ENCODE data around the gene ACTA2. TPM values are rescaled to one million over a fixed set of nuclear protein-coding genes. Genes with fewer than 3 reads are reported as not detected.
A peak's percentile ranks its signal among the peaks of the same experiment; 100 is the strongest.

ACTA2 gene
- total RNA-seq (ENCODE audit: low replicate concordance), result 19.0 and 22.3 TPM in 2 replicates

DNA sequence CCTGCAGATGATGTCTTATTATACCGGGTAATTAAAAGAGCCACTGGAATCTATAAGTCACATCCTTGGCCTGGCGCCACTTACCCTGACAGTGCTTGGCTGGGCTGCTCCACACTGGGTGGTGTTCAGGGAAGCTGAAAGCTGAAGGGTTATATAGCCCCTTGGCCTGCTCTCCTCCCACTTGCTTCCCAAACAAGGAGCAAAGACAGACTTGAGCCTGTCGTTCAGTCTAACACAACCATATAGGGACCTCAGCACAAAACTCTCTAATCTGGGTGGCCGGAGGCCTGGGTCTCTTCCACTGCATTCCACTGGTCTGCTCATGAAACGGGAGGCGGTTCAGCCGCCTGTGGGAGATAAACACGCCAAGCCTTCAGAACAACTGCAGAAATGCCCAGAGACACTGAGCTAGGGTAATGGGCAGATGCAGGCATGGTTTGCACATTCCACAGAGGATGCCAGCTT lies at the start of gene ACTA2:
Gene ACTA2 (minus strand): TSS at position 127 of the 465 bp plus-strand sequence. CDS start 3,843 bp downstream, outside the sequence.
- Mint-ChIP-seq H3K4me3 (no peak within 1 kb of the TSS), H3K27ac (peak within 1 kb of the TSS; percentile 38), H3K9me3 (no peaks in the 10 kb centered on the region), H3K4me1 (peaks cover 23% of the 10 kb centered on the region), H3K36me3 (no peaks in the 10 kb centered on the region), H3K27me3 (ENCODE audit: insufficient read depth, low read depth) (peaks cover 5% of the 10 kb centered on the region)
- Histone ChIP-seq H3K4me1 (peaks cover 39% of the 10 kb centered on the region), H3K4me3 (no peak within 1 kb of the TSS), H3K4me2 (peak within 1 kb of the TSS; percentile 62), H4K20me1 (ENCODE audit: low read depth) (no peaks in the 10 kb centered on the region), H3K9ac (no peak within 1 kb of the TSS), H3F3A (ENCODE audit: low read depth) (peaks cover 20% of the 10 kb centered on the region), H3K27me3 (no peaks in the 10 kb centered on the region), H3K79me2 (ENCODE audit: low read depth) (no peaks in the 10 kb centered on the region), H3K9me3 (ENCODE audit: low read depth) (no peaks in the 10 kb centered on the region), H3K36me3 (no peaks in the 10 kb centered on the region), H2AFZ (replicated peaks) (peak within 1 kb of the TSS; percentile 17), H3K27ac (peak within 1 kb of the TSS; percentile 69)
- peak; percentile 25 for DNase-seq (ENCODE audit: low spot score)
- TF ChIP-seq, protein P1, sequence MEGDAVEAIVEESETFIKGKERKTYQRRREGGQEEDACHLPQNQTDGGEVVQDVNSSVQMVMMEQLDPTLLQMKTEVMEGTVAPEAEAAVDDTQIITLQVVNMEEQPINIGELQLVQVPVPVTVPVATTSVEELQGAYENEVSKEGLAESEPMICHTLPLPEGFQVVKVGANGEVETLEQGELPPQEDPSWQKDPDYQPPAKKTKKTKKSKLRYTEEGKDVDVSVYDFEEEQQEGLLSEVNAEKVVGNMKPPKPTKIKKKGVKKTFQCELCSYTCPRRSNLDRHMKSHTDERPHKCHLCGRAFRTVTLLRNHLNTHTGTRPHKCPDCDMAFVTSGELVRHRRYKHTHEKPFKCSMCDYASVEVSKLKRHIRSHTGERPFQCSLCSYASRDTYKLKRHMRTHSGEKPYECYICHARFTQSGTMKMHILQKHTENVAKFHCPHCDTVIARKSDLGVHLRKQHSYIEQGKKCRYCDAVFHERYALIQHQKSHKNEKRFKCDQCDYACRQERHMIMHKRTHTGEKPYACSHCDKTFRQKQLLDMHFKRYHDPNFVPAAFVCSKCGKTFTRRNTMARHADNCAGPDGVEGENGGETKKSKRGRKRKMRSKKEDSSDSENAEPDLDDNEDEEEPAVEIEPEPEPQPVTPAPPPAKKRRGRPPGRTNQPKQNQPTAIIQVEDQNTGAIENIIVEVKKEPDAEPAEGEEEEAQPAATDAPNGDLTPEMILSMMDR (IDR thresholded peaks at IDR 0.05), result no peak
- TF ChIP-seq EZH2phosphoT487 (IDR thresholded peaks at IDR 0.05) (no peak), EZH2 (IDR thresholded peaks at IDR 0.05) (no peak)

DNA sequence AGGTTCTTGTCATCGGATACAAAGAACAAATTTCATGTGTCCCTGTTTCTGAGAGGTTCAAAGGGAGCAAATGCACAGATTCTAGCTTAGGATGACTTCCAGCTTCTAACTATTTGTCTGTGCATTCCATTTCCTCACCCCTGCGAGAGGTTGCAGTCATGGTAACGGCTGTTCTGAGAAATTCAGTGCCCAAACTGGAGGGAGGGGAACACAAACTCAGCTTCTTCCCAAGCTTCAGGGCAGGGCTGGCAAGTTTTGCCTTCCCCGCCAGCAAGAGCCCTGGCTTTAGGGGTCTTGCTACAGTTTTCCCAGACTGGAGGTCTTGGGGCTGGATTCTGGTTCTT lies 49.1 kb upstream of the ACTA2 start:
- H3K9me3 Mint-ChIP-seq, result no peaks in the 10 kb centered on the region
- Histone ChIP-seq H2AFZ (replicated peaks) (no peak overlapping the region), H3K4me1 (peaks cover 6% of the 10 kb centered on the region), H3F3A (ENCODE audit: low read depth) (no peaks in the 10 kb centered on the region), H3K9me3 (ENCODE audit: low read depth) (no peaks in the 10 kb centered on the region), H4K20me1 (ENCODE audit: low read depth) (no peaks in the 10 kb centered on the region), H3K4me2 (no peak overlapping the region), H3K4me3 (no peak overlapping the region), H3K27me3 (no peaks in the 10 kb centered on the region), H3K79me2 (ENCODE audit: low read depth) (no peaks in the 10 kb centered on the region), H3K27ac (no peak overlapping the region), H3K9ac (no peak overlapping the region), H3K36me3 (no peaks in the 10 kb centered on the region)
- TF ChIP-seq EZH2phosphoT487 (IDR thresholded peaks at IDR 0.05) (no peak), EZH2 (IDR thresholded peaks at IDR 0.05) (no peak)
- TF ChIP-seq, protein P1 (IDR thresholded peaks at IDR 0.05), result no peak
- peak; percentile 14 for DNase-seq (ENCODE audit: low spot score)
- peaks cover 37% of the 10 kb centered on the region for H3K4me1 Mint-ChIP-seq
- no peaks in the 10 kb centered on the region for H3K27me3 Mint-ChIP-seq (ENCODE audit: insufficient read depth, low read depth)
- peak overlapping the region; percentile 95 for H3K27ac Mint-ChIP-seq
- H3K4me3 Mint-ChIP-seq, result peak overlapping the region; percentile 50
- no peaks in the 10 kb centered on the region for H3K36me3 Mint-ChIP-seq

DNA sequence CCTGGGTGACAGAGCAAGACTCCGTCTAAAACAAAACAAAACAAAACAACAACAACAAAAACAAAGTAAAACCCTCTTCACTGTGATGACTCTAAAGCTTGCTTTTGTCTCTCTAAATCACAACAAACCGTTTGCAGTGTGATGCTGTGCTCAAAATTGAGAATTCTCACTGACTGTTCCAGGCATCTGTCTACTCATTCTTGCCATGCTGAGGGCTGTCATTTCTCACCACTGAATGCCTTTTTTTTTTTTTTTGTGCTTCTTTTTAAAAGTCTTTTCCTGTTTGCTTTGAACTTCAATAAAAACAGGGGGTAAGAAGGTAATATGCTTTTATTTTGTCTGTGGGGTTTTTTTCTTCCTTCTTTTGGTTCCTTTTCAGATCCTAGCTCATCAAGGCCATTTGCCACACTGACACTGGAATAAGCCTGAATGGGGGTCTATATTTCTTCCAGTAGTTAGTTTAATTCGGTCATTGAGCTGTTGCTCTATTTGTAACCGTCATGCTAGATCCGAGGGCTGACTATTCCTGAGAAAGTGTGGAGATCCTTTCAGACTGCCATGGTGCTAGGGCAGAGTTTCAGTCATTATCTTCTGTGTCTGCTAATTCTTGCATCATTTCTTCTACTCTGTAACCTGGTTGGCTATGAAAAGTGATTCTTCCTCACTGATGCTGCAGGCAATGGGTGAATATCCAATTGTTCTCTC lies 48.6 kb upstream of the ACTA2 start:
- no peaks in the 10 kb centered on the region for H3K9me3 Mint-ChIP-seq
- Histone ChIP-seq H2AFZ (replicated peaks) (no peak overlapping the region), H3K27ac (no peak overlapping the region), H3K36me3 (no peaks in the 10 kb centered on the region), H3F3A (ENCODE audit: low read depth) (no peaks in the 10 kb centered on the region), H4K20me1 (ENCODE audit: low read depth) (no peaks in the 10 kb centered on the region), H3K27me3 (no peaks in the 10 kb centered on the region), H3K9ac (no peak overlapping the region), H3K4me1 (peaks cover 6% of the 10 kb centered on the region), H3K4me3 (no peak overlapping the region), H3K9me3 (ENCODE audit: low read depth) (no peaks in the 10 kb centered on the region), H3K4me2 (no peak overlapping the region), H3K79me2 (ENCODE audit: low read depth) (no peaks in the 10 kb centered on the region)
- no peaks in the 10 kb centered on the region for H3K36me3 Mint-ChIP-seq
- TF ChIP-seq EZH2 (IDR thresholded peaks at IDR 0.05) (no peak), EZH2phosphoT487 (IDR thresholded peaks at IDR 0.05) (no peak)
- TF ChIP-seq, protein P1 (IDR thresholded peaks at IDR 0.05), result no peak
- peaks cover 37% of the 10 kb centered on the region for H3K4me1 Mint-ChIP-seq
- H3K27me3 Mint-ChIP-seq (ENCODE audit: insufficient read depth, low read depth), result no peaks in the 10 kb centered on the region
- DNase-seq (ENCODE audit: low spot score), result no peak
- peak overlapping the region; percentile 95 for H3K27ac Mint-ChIP-seq
- H3K4me3 Mint-ChIP-seq, result peak overlapping the region; percentile 50
